OCI-LY3 (cell line): Measurements from ENCODE around the gene TRIM34.
"Not testable (repeated sequence)": the region's sequence is repeated elsewhere in the genome, so short reads cannot be mapped to it uniquely, and the experiment has no call there.

ENCODE experiments used
- H2AFZ ChIP-seq: fragments of 200-600, 300-600 bp; shearing (Covaris generic); 2 replicates; pipeline ENCODE4 v1.6.0; 2014; ENCODE audit warnings: antibody characterized with exemption, low read depth, low read length
- H3K27ac ChIP-seq: fragments of 200-600, 300-600 bp; sonication (generic); 2 replicates; pipeline ENCODE4 v1.5.1; 2014; ENCODE audit warnings: mild to moderate bottlenecking, low read length, moderate library complexity, mixed read lengths
- H3K27me3 ChIP-seq: fragments of 200-600, 300-600 bp; sonication (generic); 2 replicates; pipeline ENCODE4 v1.6.1; 2014; ENCODE audit warnings: low read depth, low read length, mixed read lengths
- H3K36me3 ChIP-seq: fragments of 200-600, 300-600 bp; sonication (generic); replicated peaks from 2 replicates; pipeline ENCODE3; 2014; ENCODE audit warnings: low read depth, low read length, mixed read lengths
- H3K4me1 ChIP-seq: fragments of 300-600, 200-600 bp; sonication (generic); 2 replicates; pipeline ENCODE4 v1.6.1; 2014; ENCODE audit warnings: low read length, mixed read lengths
- H3K4me2 ChIP-seq: fragments of 200-600, 300-600 bp; sonication (generic); 2 replicates; pipeline ENCODE4 v1.6.1; 2014; ENCODE audit warnings: low read length, mixed read lengths
- H3K4me3 ChIP-seq: fragments of 300-600, 200-600 bp; sonication (generic); 2 replicates; pipeline ENCODE4 v1.5.1; 2014; ENCODE audit warnings: antibody characterized with exemption, mild to moderate bottlenecking, low read length, moderate library complexity
- H3K79me2 ChIP-seq: fragments of 300-600, 200-600 bp; shearing (Covaris generic); 2 replicates; pipeline ENCODE4 v1.6.1; 2014; ENCODE audit warnings: mild to moderate bottlenecking, low read length, mixed read lengths
- H3K9ac ChIP-seq: fragments of 300-600, 200-600 bp; shearing (Covaris generic); 2 replicates; pipeline ENCODE4 v1.6.0; 2014; ENCODE audit warnings: mild to moderate bottlenecking, low read length, moderate library complexity
- H3K9me3 ChIP-seq: fragments of 200-600, 300-600 bp; shearing (Covaris generic); 2 replicates; pipeline ENCODE4 v1.6.1; 2014; ENCODE audit warnings: low read length, mixed read lengths; ENCODE audit not compliant: insufficient read depth
- H4K20me1 ChIP-seq: fragments of 200-600, 300-600 bp; sonication (generic); 2 replicates; pipeline ENCODE4 v1.6.1; 2016; ENCODE audit warnings: low read length, mixed read lengths; ENCODE audit not compliant: insufficient read depth
- CTCF ChIP-seq: fragments of 200-600, 300-600 bp; sonication (generic); IDR thresholded peaks from 2 replicates; pipeline ENCODE4 v1.5.1; 2014; ENCODE audit warnings: antibody characterized with exemption, low read length, low read depth
- EZH2phosphoT487 ChIP-seq: fragments of 200-600 bp; shearing (Covaris generic); IDR thresholded peaks from 2 replicates; pipeline ENCODE4 v1.6.1; 2018; ENCODE audit warnings: antibody characterized with exemption, mixed run types, low read depth

TRIM34 gene

GRCh38 chr11:5671831-5672230, 47.0 kb downstream of the TRIM34 start:
- H3K36me3 ChIP-seq = peaks cover 4% of the 10 kb centered on the region
- TF ChIP-seq CTCF (no peak), EZH2phosphoT487 (no peak)
- H3K27me3 ChIP-seq = no peaks in the 10 kb centered on the region
- no peak overlapping the region for H2AFZ ChIP-seq
- H3K4me2 ChIP-seq = no peak overlapping the region
- no peaks in the 10 kb centered on the region for H3K9me3 ChIP-seq
- H3K9ac ChIP-seq = no peak overlapping the region
- no peak overlapping the region for H3K27ac ChIP-seq
- no peak overlapping the region for H3K4me3 ChIP-seq
- no peaks in the 10 kb centered on the region for H3K79me2 ChIP-seq
- no peaks in the 10 kb centered on the region for H4K20me1 ChIP-seq
- H3K4me1 ChIP-seq = no peaks in the 10 kb centered on the region

GRCh38 chr11:5674391-5674790, 49.6 kb downstream of the TRIM34 start:
- no peak overlapping the region for H3K9ac ChIP-seq
- H3K27ac ChIP-seq = no peak overlapping the region
- TF ChIP-seq CTCF = no peak
- no peak for TF ChIP-seq EZH2phosphoT487
- no peak overlapping the region for H2AFZ ChIP-seq
- H3K4me2 ChIP-seq = no peak overlapping the region
- H3K36me3 ChIP-seq = peaks cover 10% of the 10 kb centered on the region
- no peak overlapping the region for H3K4me3 ChIP-seq
- no peaks in the 10 kb centered on the region for H3K4me1 ChIP-seq
- H3K27me3 ChIP-seq = no peaks in the 10 kb centered on the region
- no peaks in the 10 kb centered on the region for H3K79me2 ChIP-seq
- no peaks in the 10 kb centered on the region for H4K20me1 ChIP-seq
- H3K9me3 ChIP-seq = no peaks in the 10 kb centered on the region

GRCh38 chr11:5679811-5680210, 55.0 kb downstream of the TRIM34 start:
- no peak overlapping the region for H3K4me3 ChIP-seq
- H3K79me2 ChIP-seq = peaks cover 4% of the 10 kb centered on the region
- peaks cover 5% of the 10 kb centered on the region; the same call in 1 of the 2 replicates for H3K4me1 ChIP-seq
- no peak overlapping the region for H2AFZ ChIP-seq
- no peak overlapping the region for H3K4me2 ChIP-seq
- H3K27me3 ChIP-seq = no peaks in the 10 kb centered on the region
- peaks cover 9% of the 10 kb centered on the region for H3K36me3 ChIP-seq
- TF ChIP-seq EZH2phosphoT487 (no peak), CTCF (no peak)
- no peaks in the 10 kb centered on the region for H4K20me1 ChIP-seq
- no peak overlapping the region for H3K27ac ChIP-seq
- no peaks in the 10 kb centered on the region for H3K9me3 ChIP-seq
- H3K9ac ChIP-seq = no peak overlapping the region

- not testable (repeated sequence) for H3K36me3 ChIP-seq, H3K4me2 ChIP-seq, H3K9me3 ChIP-seq, H3K4me1 ChIP-seq, H3K27me3 ChIP-seq, H2AFZ ChIP-seq, H3K27ac ChIP-seq, H3K9ac ChIP-seq, H3K79me2 ChIP-seq, H4K20me1 ChIP-seq, H3K4me3 ChIP-seq
Measured at GRCh38 chr11:5682890-5683441, 58.2 kb downstream of the TRIM34 start.

- H3K4me3 ChIP-seq, H4K20me1 ChIP-seq, H3K4me2 ChIP-seq: not testable (repeated sequence)
Measured at GRCh38 chr11:5683620-5684019, 58.8 kb downstream of the TRIM34 start.

More at GRCh38 chr11:5683620-5684019, 58.8 kb downstream of the TRIM34 start:
- H3K9me3 ChIP-seq, H3K4me1 ChIP-seq, H3K27ac ChIP-seq, H3K79me2 ChIP-seq, H3K27me3 ChIP-seq, H3K9ac ChIP-seq, H2AFZ ChIP-seq, H3K36me3 ChIP-seq: not testable (repeated sequence)
